ENCODE measurements around the gene TRPM3. TPM values are rescaled to one million over a fixed set of nuclear protein-coding genes. Genes with fewer than 3 reads are reported as not detected.

The TRPM3 gene
- total and polyA plus RNA-seq, 2 of the 13 experiments (the other 11 are each of a cell fraction or from before 2014, with no cell fraction given) = not detected

DNA sequence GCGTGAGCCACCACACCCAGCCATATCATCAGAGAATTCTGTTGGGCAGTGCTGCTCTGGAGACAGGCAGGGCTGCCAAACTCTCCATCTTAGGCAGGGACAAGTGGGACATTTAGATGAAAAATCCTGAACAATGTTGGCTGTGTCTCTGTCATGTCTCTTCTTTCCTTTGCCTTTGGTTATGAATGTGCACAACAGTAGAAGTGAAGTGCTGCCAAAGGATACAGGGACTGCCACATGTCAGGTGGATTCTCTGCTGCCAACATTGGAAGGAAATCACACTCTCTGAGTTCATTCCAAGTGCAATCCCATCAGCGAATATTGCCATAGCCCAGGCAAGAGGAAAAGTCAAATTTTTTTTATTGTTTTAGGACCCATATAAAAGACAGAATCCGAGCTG, 348.8 kb downstream of the TRPM3 start (continued):
- TF ChIP-seq HNF1A (IDR thresholded peaks at IDR 0.05; ENCODE audit: low read depth) (no peak), HNF1A (CRISPR knock-in tag; IDR thresholded peaks at IDR 0.05; ENCODE audit: borderline replicate concordance) (no peak), ZNF234 (CRISPR knock-in tag; conservative IDR thresholded peaks at IDR 0.05) (no peak), ZNF253 (CRISPR knock-in tag; IDR thresholded peaks at IDR 0.05; ENCODE audit: borderline replicate concordance) (no peak)

DNA sequence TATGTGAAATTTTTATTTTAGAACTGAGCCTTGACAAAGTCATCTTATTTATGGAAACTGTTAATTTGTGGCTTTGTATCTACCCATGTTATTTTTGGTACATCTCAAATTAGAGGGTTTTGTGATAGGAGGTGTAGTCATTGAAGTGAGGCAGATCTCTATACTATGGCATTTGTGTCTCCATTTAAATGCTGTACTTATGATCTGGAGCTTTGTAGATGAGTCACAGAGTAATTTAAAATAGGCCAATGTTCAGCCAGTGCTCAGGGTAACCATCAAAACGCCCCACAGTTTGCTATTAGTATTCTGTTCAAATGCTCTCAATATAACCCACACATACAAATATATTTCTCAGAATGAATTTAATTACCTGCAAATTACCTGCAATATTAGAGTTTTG, 355.5 kb downstream of the TRPM3 start:
- Histone ChIP-seq H3K27ac (ENCODE audit: extremely low read length, insufficient read depth, low read length) (no peak overlapping the region), H3K36me3 (replicated peaks in 1 of 2; ENCODE audit: control insufficient read depth in 1 of 2, insufficient read depth in 2 of 2, low read length in 2 of 2) (no peaks in the 10 kb centered on the region), H3K4me1 (ENCODE audit: insufficient read depth, low read length) (no peaks in the 10 kb centered on the region), H4K20me1 (ENCODE audit: insufficient read depth, low read length) (no peaks in the 10 kb centered on the region), H3K4me3 (replicated peaks in 1 of 3; ENCODE audit: insufficient read depth in 1 of 3, low read depth in 2 of 3, low read length in 3 of 3) (no peak overlapping the region), H2AFZ (ENCODE audit: low read length) (no peak overlapping the region), H3K27me3 (ENCODE audit: control insufficient read depth in 1 of 2, insufficient read depth in 2 of 2, low read length in 2 of 2) (no peaks in the 10 kb centered on the region), H3K79me2 (ENCODE audit: insufficient read depth, low read length) (no peaks in the 10 kb centered on the region), H3K4me2 (ENCODE audit: low read depth, low read length) (no peak overlapping the region), H3K9me3 (ENCODE audit: low read length) (no peaks in the 10 kb centered on the region), H3K9ac (ENCODE audit: insufficient read depth, low read depth, low read length) (no peak overlapping the region)
- in situ Hi-C loops (cut with HindIII; ENCODE audit: extremely low pct_ligation_motif_present, low pct_unique_long_range_greater_than_20kb) = no loop called here
- BruUV-seq (replicated peaks) = no TSS peak
- POLR2A ChIA-PET = no interaction called here
- intact Hi-C loops (cut with micrococcal nuclease; ENCODE audit: unreplicated experiment) = no loop called here
- CTCF ChIA-PET (ENCODE audit: low intra/inter-chr PET ratio, low total read pairs) = no interaction called here
- ATAC-seq (no peak), DNase-seq (ENCODE audit: low spot score) (no peak), FAIRE-seq (no peak)
- WGBS (ENCODE audit: low lambda C conversion rate) = 0% methylated on average over 1 of the region's 1 CpG
- TF ChIP-seq, protein P1, sequence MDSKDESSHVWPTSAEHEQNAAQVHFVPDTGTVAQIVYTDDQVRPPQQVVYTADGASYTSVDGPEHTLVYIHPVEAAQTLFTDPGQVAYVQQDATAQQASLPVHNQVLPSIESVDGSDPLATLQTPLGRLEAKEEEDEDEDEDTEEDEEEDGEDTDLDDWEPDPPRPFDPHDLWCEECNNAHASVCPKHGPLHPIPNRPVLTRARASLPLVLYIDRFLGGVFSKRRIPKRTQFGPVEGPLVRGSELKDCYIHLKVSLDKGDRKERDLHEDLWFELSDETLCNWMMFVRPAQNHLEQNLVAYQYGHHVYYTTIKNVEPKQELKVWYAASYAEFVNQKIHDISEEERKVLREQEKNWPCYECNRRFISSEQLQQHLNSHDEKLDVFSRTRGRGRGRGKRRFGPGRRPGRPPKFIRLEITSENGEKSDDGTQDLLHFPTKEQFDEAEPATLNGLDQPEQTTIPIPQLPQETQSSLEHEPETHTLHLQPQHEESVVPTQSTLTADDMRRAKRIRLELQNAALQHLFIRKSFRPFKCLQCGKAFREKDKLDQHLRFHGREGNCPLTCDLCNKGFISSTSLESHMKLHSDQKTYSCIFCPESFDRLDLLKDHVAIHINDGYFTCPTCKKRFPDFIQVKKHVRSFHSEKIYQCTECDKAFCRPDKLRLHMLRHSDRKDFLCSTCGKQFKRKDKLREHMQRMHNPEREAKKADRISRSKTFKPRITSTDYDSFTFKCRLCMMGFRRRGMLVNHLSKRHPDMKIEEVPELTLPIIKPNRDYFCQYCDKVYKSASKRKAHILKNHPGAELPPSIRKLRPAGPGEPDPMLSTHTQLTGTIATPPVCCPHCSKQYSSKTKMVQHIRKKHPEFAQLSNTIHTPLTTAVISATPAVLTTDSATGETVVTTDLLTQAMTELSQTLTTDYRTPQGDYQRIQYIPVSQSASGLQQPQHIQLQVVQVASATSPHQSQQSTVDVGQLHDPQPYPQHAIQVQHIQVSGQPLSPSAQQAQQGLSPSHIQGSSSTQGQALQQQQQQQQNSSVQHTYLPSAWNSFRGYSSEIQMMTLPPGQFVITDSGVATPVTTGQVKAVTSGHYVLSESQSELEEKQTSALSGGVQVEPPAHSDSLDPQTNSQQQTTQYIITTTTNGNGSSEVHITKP (CRISPR knock-in tag; IDR thresholded peaks at IDR 0.05; ENCODE audit: low read depth) = no peak
- TF ChIP-seq, protein P2, sequence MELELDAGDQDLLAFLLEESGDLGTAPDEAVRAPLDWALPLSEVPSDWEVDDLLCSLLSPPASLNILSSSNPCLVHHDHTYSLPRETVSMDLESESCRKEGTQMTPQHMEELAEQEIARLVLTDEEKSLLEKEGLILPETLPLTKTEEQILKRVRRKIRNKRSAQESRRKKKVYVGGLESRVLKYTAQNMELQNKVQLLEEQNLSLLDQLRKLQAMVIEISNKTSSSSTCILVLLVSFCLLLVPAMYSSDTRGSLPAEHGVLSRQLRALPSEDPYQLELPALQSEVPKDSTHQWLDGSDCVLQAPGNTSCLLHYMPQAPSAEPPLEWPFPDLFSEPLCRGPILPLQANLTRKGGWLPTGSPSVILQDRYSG (CRISPR knock-in tag; IDR thresholded peaks at IDR 0.05) = no peak
- TF ChIP-seq CAMTA2 (CRISPR knock-in tag; IDR thresholded peaks at IDR 0.05; ENCODE audit: borderline replicate concordance) (no peak), NRL (CRISPR knock-in tag; IDR thresholded peaks at IDR 0.05; ENCODE audit: borderline replicate concordance) (no peak), ZNF367 (CRISPR knock-in tag; IDR thresholded peaks at IDR 0.05; ENCODE audit: borderline replicate concordance) (no peak), MAFF (IDR thresholded peaks at IDR 0.05; ENCODE audit: low read depth, low read length) (no peak), SUZ12 (IDR thresholded peaks at IDR 0.05; ENCODE audit: low read depth, low read length) (no peak), AGO2 (optimal IDR thresholded peaks at IDR 0.05; ENCODE audit: low read depth, low read length) (no peak), ZC3H13 (CRISPR knock-in tag; IDR thresholded peaks at IDR 0.05) (no peak), NFKBIZ (CRISPR knock-in tag; IDR thresholded peaks at IDR 0.05) (no peak), ELF4 (CRISPR knock-in tag; IDR thresholded peaks at IDR 0.05; ENCODE audit: borderline replicate concordance) (no peak), PRPF4 (IDR thresholded peaks at IDR 0.05; ENCODE audit: low read depth, low read length, poor library complexity, severe bottlenecking) (no peak)

All from HepG2 (cell line).